ENCODE data around the gene TEP1. TPM values are rescaled to one million over a fixed set of nuclear protein-coding genes. Genes with fewer than 3 reads are reported as not detected.

The TEP1 gene
- total RNA-seq, 2 experiments from 2014 or later = 13.4 to 26.8 TPM

DNA sequence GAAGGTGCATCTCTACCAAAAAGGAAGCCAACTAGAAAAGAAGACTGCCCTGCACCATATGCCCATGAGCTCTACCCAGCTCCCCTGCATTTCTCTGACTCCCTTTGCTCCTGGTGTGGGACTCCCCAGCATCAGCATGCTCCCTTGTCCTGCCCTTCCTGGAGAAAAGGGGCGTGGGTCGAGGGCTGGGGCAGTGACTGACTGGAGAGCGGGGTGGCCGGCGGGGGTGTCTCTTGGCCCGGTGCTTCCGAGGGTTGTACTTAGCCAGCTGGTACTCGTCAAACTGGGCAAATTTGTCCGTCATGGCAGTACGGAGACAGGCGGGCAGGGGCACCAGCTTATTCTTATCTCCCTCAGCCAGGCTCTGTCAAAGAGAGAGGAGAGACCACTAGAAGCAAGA lies 9.8 kb downstream of the TEP1 start:
- Histone ChIP-seq H2AFZ (ENCODE audit: low read length) (no peak overlapping the region), H3K27ac (ENCODE audit: low read depth, low read length, poor library complexity, severe bottlenecking) (no peak overlapping the region), H3K79me2 (ENCODE audit: insufficient read depth, low read depth, low read length) (no peaks in the 10 kb centered on the region), H3K4me2 (ENCODE audit: low read length) (no peak overlapping the region), H3K9me2 (ENCODE audit: insufficient read depth, low read length) (no peaks in the 10 kb centered on the region), H4K20me1 (ENCODE audit: insufficient read depth, low read length) (no peaks in the 10 kb centered on the region), H3K9me3 (ENCODE audit: low read length) (no peaks in the 10 kb centered on the region), H3K4me3 (ENCODE audit: low read depth, low read length, poor library complexity, severe bottlenecking) (no peak overlapping the region), H3K4me1 (ENCODE audit: insufficient read depth, low read length, poor library complexity, severe bottlenecking) (no peaks in the 10 kb centered on the region), H3K36me3 (ENCODE audit: insufficient read depth, low read length) (peaks cover 53% of the 10 kb centered on the region; the same call in 1 of the 2 replicates)
- POLR2A ChIA-PET = no interaction called here
- no TSS peak for BruUV-seq (replicated peaks)
- DNase-seq (ENCODE audit: low spot score) = no peak
- CTCF ChIA-PET (ENCODE audit: unreplicated experiment) = no interaction called here
- intact Hi-C loops (cut with micrococcal nuclease; ENCODE audit: unreplicated experiment) = no loop called here
- TF ChIP-seq, protein P1, sequence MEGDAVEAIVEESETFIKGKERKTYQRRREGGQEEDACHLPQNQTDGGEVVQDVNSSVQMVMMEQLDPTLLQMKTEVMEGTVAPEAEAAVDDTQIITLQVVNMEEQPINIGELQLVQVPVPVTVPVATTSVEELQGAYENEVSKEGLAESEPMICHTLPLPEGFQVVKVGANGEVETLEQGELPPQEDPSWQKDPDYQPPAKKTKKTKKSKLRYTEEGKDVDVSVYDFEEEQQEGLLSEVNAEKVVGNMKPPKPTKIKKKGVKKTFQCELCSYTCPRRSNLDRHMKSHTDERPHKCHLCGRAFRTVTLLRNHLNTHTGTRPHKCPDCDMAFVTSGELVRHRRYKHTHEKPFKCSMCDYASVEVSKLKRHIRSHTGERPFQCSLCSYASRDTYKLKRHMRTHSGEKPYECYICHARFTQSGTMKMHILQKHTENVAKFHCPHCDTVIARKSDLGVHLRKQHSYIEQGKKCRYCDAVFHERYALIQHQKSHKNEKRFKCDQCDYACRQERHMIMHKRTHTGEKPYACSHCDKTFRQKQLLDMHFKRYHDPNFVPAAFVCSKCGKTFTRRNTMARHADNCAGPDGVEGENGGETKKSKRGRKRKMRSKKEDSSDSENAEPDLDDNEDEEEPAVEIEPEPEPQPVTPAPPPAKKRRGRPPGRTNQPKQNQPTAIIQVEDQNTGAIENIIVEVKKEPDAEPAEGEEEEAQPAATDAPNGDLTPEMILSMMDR (conservative IDR thresholded peaks at IDR 0.05; ENCODE audit: low read length) = no peak
- no peak for TF ChIP-seq EZH2phosphoT487 (IDR thresholded peaks at IDR 0.05; ENCODE audit: borderline replicate concordance, low read depth, low read length)

DNA sequence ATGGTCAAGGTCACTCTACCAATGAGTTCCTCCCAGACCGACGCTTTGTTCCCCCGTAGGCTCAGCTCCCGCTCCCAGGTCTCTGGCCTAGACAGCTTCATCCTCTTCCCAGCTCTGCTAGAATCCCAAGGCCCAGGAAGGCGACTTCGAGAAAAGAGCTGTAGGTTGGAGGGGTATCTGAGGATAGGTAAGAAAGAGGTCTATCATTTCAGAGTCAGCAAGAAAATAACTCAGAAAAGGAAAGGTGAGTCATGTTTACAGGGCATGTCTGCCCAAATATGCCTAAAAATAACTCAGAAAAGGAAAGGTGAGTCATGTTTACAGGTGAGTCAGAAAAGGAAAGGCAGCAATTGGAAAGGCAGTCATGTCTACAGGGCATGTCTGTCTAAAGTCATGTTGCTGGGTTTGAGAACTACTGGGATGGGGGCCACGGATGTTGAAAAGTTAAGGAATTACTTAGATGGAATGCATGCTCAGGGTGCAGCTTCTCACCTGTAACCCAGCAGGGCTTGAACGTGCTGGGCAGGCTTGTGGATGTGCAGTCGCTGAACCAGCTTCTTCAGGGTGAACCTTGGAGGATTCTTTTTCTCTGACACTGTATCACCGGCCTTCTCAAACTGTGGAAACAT lies 12.2 kb downstream of the TEP1 start:
- no peaks in the 10 kb centered on the region for H3K79me2 ChIP-seq (ENCODE audit: insufficient read depth, low read depth, low read length)
- no peak overlapping the region for H2AFZ ChIP-seq (ENCODE audit: low read length)
- intact Hi-C loops (cut with micrococcal nuclease; ENCODE audit: unreplicated experiment) = no loop called here
- no peak overlapping the region for H3K27ac ChIP-seq (ENCODE audit: low read depth, low read length, poor library complexity, severe bottlenecking)
- no peak overlapping the region for H3K4me2 ChIP-seq (ENCODE audit: low read length)
- no peak for DNase-seq (ENCODE audit: low spot score)
- H3K9me2 ChIP-seq (ENCODE audit: insufficient read depth, low read length) = no peaks in the 10 kb centered on the region
- H3K9me3 ChIP-seq (ENCODE audit: low read length) = no peaks in the 10 kb centered on the region
- peaks cover 38% of the 10 kb centered on the region; the same call in 1 of the 2 replicates for H3K36me3 ChIP-seq (ENCODE audit: insufficient read depth, low read length)
- CTCF ChIA-PET (ENCODE audit: unreplicated experiment) = no interaction called here
- no peaks in the 10 kb centered on the region for H4K20me1 ChIP-seq (ENCODE audit: insufficient read depth, low read length)
- no TSS peak for BruUV-seq (replicated peaks)
- no peak overlapping the region for H3K4me3 ChIP-seq (ENCODE audit: low read depth, low read length, poor library complexity, severe bottlenecking)
- H3K4me1 ChIP-seq (ENCODE audit: insufficient read depth, low read length, poor library complexity, severe bottlenecking) = no peaks in the 10 kb centered on the region
- POLR2A ChIA-PET = interaction anchor here (1.5 kb wide), 1 partner anchor 59 kb away, joined by 4 read pairs; no protein-coding TSS in a partner anchor
- TF ChIP-seq, protein P1 (conservative IDR thresholded peaks at IDR 0.05; ENCODE audit: low read length) = no peak
- no peak for TF ChIP-seq EZH2phosphoT487 (IDR thresholded peaks at IDR 0.05; ENCODE audit: borderline replicate concordance, low read depth, low read length)

DNA sequence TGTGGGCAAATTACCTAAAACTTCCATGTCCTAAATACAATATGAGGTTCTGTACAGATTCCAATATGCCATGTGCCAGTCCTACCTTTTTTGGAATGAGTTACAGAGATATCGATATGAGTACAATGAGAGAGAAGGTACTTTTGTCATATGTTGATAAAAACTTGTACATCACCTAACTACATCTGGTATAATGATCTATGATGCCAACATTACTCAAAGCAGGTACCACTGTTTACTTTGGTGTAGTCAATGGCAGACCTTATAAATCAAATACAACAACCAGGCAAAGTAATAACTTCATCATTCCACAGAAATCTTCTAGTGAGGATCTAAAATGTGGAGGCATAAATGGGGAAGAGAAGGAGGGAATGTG lies 12.7 kb downstream of the TEP1 start:
- ChIA-PET POLR2A (no interaction called here), CTCF (ENCODE audit: unreplicated experiment) (no interaction called here)
- intact Hi-C loops (cut with micrococcal nuclease; ENCODE audit: unreplicated experiment) = no loop called here
- no TSS peak for BruUV-seq (replicated peaks)
- no peak overlapping the region for H3K4me3 ChIP-seq (ENCODE audit: low read depth, low read length, poor library complexity, severe bottlenecking)
- DNase-seq (ENCODE audit: low spot score) = no peak
- no peaks in the 10 kb centered on the region for H3K9me2 ChIP-seq (ENCODE audit: insufficient read depth, low read length)
- no peak overlapping the region for H3K4me2 ChIP-seq (ENCODE audit: low read length)
- H3K79me2 ChIP-seq (ENCODE audit: insufficient read depth, low read depth, low read length) = no peaks in the 10 kb centered on the region
- H3K27ac ChIP-seq (ENCODE audit: low read depth, low read length, poor library complexity, severe bottlenecking) = no peak overlapping the region
- peaks cover 42% of the 10 kb centered on the region; the same call in 1 of the 2 replicates for H3K36me3 ChIP-seq (ENCODE audit: insufficient read depth, low read length)
- TF ChIP-seq, protein P1 (conservative IDR thresholded peaks at IDR 0.05; ENCODE audit: low read length) = no peak
- TF ChIP-seq EZH2phosphoT487 (IDR thresholded peaks at IDR 0.05; ENCODE audit: borderline replicate concordance, low read depth, low read length) = no peak
- no peaks in the 10 kb centered on the region for H3K9me3 ChIP-seq (ENCODE audit: low read length)
- no peak overlapping the region for H2AFZ ChIP-seq (ENCODE audit: low read length)
- no peaks in the 10 kb centered on the region for H3K4me1 ChIP-seq (ENCODE audit: insufficient read depth, low read length, poor library complexity, severe bottlenecking)
- no peaks in the 10 kb centered on the region for H4K20me1 ChIP-seq (ENCODE audit: insufficient read depth, low read length)

All from OCI-LY7 (cell line).